Endothelial cell of umbilical vein (primary cell): ENCODE data around the gene IL4R. TPM values are rescaled to one million over a fixed set of nuclear protein-coding genes. Genes with fewer than 3 reads are reported as not detected.

Source experiments
- BruUV-seq: library from RNA; stranded (reverse); fragments of 400-500 nt; replicated peaks from 2 replicates; lab custom pipeline; 2021; lab: Mats Ljungman, UMichigan
- CTCF ChIA-PET: fragments of 300-600, 350-600 bp; sonication (Branson Sonifier 250); formaldehyde crosslinking; loops from one replicate; lab custom pipeline; 2021; ENCODE audit warnings: antibody characterized with exemption, inconsistent platforms; lab: Charles Lee
- POLR2A ChIA-PET: fragments of 300-600, 350-600 bp; sonication (Branson Sonifier 250); formaldehyde crosslinking; loops from one replicate; lab custom pipeline; 2021; ENCODE audit warnings: antibody characterized with exemption, inconsistent platforms; lab: Charles Lee
- DNase-seq: peaks from one replicate; pipeline ENCODE4 v3.0.0-alpha.2; 2011; ENCODE audit warnings: low read depth, low spot score
- FAIRE-seq: peaks from 2 replicates; lab custom pipeline; 2011; peaks lifted over from hg19 to GRCh38; lab: Jason Lieb, UNC
- H2AFZ ChIP-seq: 2 replicates; pipeline ENCODE4 v1.6.0; 2012; ENCODE audit warnings: low read depth, low read length, control low read depth, inconsistent platforms
- H3K27ac ChIP-seq: 2 replicates; pipeline ENCODE4 v1.5.1; 2011; ENCODE audit warnings: low read depth, mild to moderate bottlenecking, control low read depth, low read length, moderate library complexity; ENCODE audit not compliant: insufficient read depth
- H3K27me3 ChIP-seq, 2 experiments: 2 replicates each; pipeline versions ENCODE4 v1.6.0 to v1.6.1; 2011; ENCODE audit warnings: low read length in 2 of 2, mixed read lengths in 1 of 2; ENCODE audit not compliant: control insufficient read depth in 2 of 2, insufficient read depth in 2 of 2
- H3K36me3 ChIP-seq, 2 experiments: 2 replicates in 1 of 2; 3 replicates in 1 of 2; pipeline ENCODE4 v1.5.1; 2011; ENCODE audit warnings: low read length in 2 of 2, mild to moderate bottlenecking in 1 of 2, moderate library complexity in 1 of 2; ENCODE audit not compliant: control insufficient read depth in 2 of 2, insufficient read depth in 2 of 2; ENCODE audit errors: extremely low read depth in 1 of 2
- H3K4me1 ChIP-seq: 3 replicates; pipeline ENCODE4 v1.5.1; 2011; ENCODE audit warnings: mild to moderate bottlenecking, low read length; ENCODE audit not compliant: control insufficient read depth, insufficient read depth; ENCODE audit errors: extremely low read depth
- H3K4me2 ChIP-seq: 2 replicates; pipeline ENCODE4 v1.6.1; 2011; ENCODE audit warnings: low read length, control low read depth, mixed read lengths; ENCODE audit not compliant: insufficient read depth
- H3K4me3 ChIP-seq, 3 experiments: fragments of 200-600 bp in 1 of 3; sonication (generic), shearing (Covaris generic) in 1 of 3; replicated peaks in 1 of 3; 2 replicates each; pipeline ENCODE4 v1.5.1; 2011 to 2016; ENCODE audit warnings: control low read depth in 3 of 3, low read length in 3 of 3, mild to moderate bottlenecking in 2 of 3, inconsistent platforms in 1 of 3, low read depth in 1 of 3, moderate library complexity in 1 of 3; ENCODE audit not compliant: insufficient read depth in 1 of 3
- H3K79me2 ChIP-seq: 2 replicates; pipeline ENCODE4 v1.6.0; 2012; ENCODE audit warnings: low read length, inconsistent platforms; ENCODE audit not compliant: control insufficient read depth, insufficient read depth
- H3K9ac ChIP-seq: replicated peaks from 2 replicates; pipeline ENCODE3; 2011; ENCODE audit warnings: low read length, control low read depth; ENCODE audit not compliant: insufficient read depth; ENCODE audit errors: extremely low read depth
- H3K9me1 ChIP-seq: replicated peaks from 3 replicates; pipeline ENCODE4 v1.6.0; 2011; ENCODE audit warnings: mild to moderate bottlenecking, low read length; ENCODE audit not compliant: control insufficient read depth, insufficient read depth; ENCODE audit errors: extremely low read depth
- H3K9me3 ChIP-seq: replicated peaks from 2 replicates; pipeline ENCODE4 v1.5.1; 2012; ENCODE audit warnings: low read length, inconsistent platforms; ENCODE audit not compliant: control insufficient read depth, insufficient read depth
- H4K20me1 ChIP-seq: replicated peaks from 2 replicates; pipeline ENCODE3; 2011; ENCODE audit warnings: mild to moderate bottlenecking, low read length; ENCODE audit not compliant: control insufficient read depth, insufficient read depth; ENCODE audit errors: extremely low read depth
- EZH2 ChIP-seq: IDR thresholded peaks from 2 replicates; pipeline ENCODE4 v1.6.1; 2012; ENCODE audit warnings: borderline replicate concordance, low read depth, mild to moderate bottlenecking, moderate library complexity, low read length, inconsistent platforms; ENCODE audit not compliant: severe bottlenecking
- FOS ChIP-seq: IDR thresholded peaks from 2 replicates; pipeline ENCODE4 v1.6.1; 2011; ENCODE audit warnings: mild to moderate bottlenecking, low read length, moderate library complexity, borderline replicate concordance; ENCODE audit not compliant: insufficient read depth
- GATA2 ChIP-seq: IDR thresholded peaks from 2 replicates; pipeline ENCODE4 v1.7.0; 2011; ENCODE audit warnings: low read depth, mild to moderate bottlenecking, moderate library complexity, mixed read lengths, low read length; ENCODE audit not compliant: insufficient read length, insufficient read depth
- JUN ChIP-seq: IDR thresholded peaks from 2 replicates; pipeline ENCODE4 v1.6.1; 2011; ENCODE audit warnings: borderline replicate concordance, low read depth; ENCODE audit not compliant: insufficient read length, insufficient read depth
- MYC ChIP-seq: IDR thresholded peaks from one replicate; pipeline ENCODE4 v1.6.1; 2011; ENCODE audit warnings: mild to moderate bottlenecking, low read depth, low read length
- POLR2A ChIP-seq: IDR thresholded peaks from 2 replicates; pipeline ENCODE4 v1.6.1; 2012; ENCODE audit warnings: low read depth, mild to moderate bottlenecking, control low read depth, low read length
- POLR2AphosphoS5 ChIP-seq: IDR thresholded peaks from 2 replicates; pipeline ENCODE4 v1.6.1; 2012; ENCODE audit warnings: low read depth, mild to moderate bottlenecking, control low read depth, low read length, moderate library complexity; ENCODE audit not compliant: insufficient read depth
- dilution Hi-C: fragments of 300-500 bp; cut with MboI; formaldehyde crosslinking; loops from one replicate; pipeline ENCODE4 v1.15.0; 2019; ENCODE audit warnings: low sequenced_read_pairs; ENCODE audit not compliant: extremely low pct_ligation_motif_present
- intact Hi-C: fragments of 100-400 bp; cut with micrococcal nuclease; formaldehyde crosslinking; loops from one replicate; pipeline ENCODE4 v1.10.0; 2022
- polyA plus RNA-seq, 4 experiments: library from polyadenylated mRNA; depleted of rRNA in 3 of 4; stranded (reverse) in 3 of 4; unstranded in 1 of 4; fragments of >200 nt; gene quantifications; 2 replicates each; pipeline versions ENCODE4 v1.2.1 to v1.2.3, GENCODE V29; 2011 to 2012; ENCODE audit warnings: missing spikeins in 1 of 4
- total RNA-seq: library from RNA; stranded (reverse); gene quantifications from 2 replicates; pipeline ENCODE4 v1.2.3, GENCODE V29; 2021
- TF ChIP-seq, protein P1 (sequence below): IDR thresholded peaks from 2 replicates; pipeline ENCODE4 v1.6.1; 2011; ENCODE audit not compliant: insufficient read depth, insufficient read length
- TF ChIP-seq, protein P2 (sequence below), 2 donors: IDR thresholded peaks; 1 replicate in 1 of 2; 2 replicates in 1 of 2; pipeline ENCODE4 v1.5.1; 2011; ENCODE audit warnings: low read length in 2 of 2, mild to moderate bottlenecking in 2 of 2, moderate library complexity in 2 of 2, control low read depth in 1 of 2, inconsistent platforms in 1 of 2, low read depth in 1 of 2; ENCODE audit not compliant: insufficient read depth in 1 of 2; ENCODE audit errors: extremely low read depth in 1 of 2

IL4R gene
- total and polyA plus RNA-seq, 2 donors (not counting 3 experiments of a cell fraction or from before 2014, with no cell fraction given) = 138 to 139 TPM

DNA sequence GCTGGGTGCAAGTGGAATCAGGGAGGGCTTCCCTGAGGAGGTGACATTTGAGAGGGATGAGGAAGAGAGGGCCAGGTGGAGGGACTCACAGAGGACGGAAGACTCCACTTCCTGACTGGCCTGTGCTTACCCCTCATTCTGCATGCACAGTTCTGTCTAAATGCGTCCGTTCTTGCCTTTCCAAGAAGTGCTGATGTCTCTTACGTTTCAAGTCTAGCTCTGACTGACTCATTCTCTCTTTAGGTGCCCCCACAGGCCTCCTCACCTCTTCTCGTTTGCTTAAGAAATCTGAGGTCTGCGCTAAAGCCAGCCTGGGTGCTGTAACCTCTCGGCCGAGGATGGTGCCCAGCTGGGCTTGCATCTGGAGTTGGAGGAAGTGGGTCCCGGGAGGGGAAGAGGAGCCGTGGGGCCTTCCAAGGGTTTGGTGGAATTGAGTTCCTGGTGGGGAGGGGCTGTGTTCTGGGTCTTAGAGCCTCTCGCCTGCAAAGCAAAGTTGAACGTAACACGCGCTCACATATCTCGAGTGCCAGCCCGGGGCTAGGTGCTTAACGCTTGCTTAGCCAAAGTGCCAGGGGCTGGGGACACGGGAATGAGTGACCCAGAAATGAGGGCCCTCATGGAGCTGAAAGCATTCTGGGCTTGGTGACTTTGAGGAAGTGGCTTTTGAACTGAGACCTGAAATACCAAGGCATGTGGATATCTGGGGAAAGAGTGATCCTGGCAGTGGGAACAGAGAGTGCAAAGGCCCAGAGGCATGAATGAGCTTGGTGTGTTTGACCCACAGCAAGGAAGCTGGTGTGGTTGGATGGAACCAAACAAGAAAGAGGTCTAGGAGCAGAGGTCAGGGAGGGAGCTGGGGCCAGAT, 4.8 kb downstream of the IL4R start:
- Histone ChIP-seq H3K36me3 (peaks cover 5 to 6% of the 10 kb centered on the region in 2 experiments), H3K9ac (no peak overlapping the region), H3K27me3 (no peaks in the 10 kb centered on the region), H4K20me1 (no peaks in the 10 kb centered on the region), H3K9me1 (no peaks in the 10 kb centered on the region), H3K4me3 (no peak overlapping the region), H3K27ac (no peak overlapping the region), H3K9me3 (no peaks in the 10 kb centered on the region), H3K4me2 (no peak overlapping the region), H3K4me1 (peaks cover 37% of the 10 kb centered on the region), H3K79me2 (peaks cover 85% of the 10 kb centered on the region), H2AFZ (no peak overlapping the region)
- FAIRE-seq (no peak), DNase-seq (no peak)
- BruUV-seq = no TSS peak
- no peak for TF ChIP-seq POLR2AphosphoS5
- TF ChIP-seq, protein P1, sequence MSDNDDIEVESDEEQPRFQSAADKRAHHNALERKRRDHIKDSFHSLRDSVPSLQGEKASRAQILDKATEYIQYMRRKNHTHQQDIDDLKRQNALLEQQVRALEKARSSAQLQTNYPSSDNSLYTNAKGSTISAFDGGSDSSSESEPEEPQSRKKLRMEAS = no peak
- TF ChIP-seq, protein P2, sequence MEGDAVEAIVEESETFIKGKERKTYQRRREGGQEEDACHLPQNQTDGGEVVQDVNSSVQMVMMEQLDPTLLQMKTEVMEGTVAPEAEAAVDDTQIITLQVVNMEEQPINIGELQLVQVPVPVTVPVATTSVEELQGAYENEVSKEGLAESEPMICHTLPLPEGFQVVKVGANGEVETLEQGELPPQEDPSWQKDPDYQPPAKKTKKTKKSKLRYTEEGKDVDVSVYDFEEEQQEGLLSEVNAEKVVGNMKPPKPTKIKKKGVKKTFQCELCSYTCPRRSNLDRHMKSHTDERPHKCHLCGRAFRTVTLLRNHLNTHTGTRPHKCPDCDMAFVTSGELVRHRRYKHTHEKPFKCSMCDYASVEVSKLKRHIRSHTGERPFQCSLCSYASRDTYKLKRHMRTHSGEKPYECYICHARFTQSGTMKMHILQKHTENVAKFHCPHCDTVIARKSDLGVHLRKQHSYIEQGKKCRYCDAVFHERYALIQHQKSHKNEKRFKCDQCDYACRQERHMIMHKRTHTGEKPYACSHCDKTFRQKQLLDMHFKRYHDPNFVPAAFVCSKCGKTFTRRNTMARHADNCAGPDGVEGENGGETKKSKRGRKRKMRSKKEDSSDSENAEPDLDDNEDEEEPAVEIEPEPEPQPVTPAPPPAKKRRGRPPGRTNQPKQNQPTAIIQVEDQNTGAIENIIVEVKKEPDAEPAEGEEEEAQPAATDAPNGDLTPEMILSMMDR (IDR thresholded peaks at IDR 0.05; ENCODE audit: extremely low read depth in 1 of 2, insufficient read depth in 1 of 2, low read depth in 1 of 2, low read length in 2 of 2) = no peak
- TF ChIP-seq MYC = no peak
- no peak for TF ChIP-seq GATA2
- no peak for TF ChIP-seq EZH2
- TF ChIP-seq FOS = no peak
- TF ChIP-seq JUN = no peak
- TF ChIP-seq POLR2A = no peak
- CTCF ChIA-PET = interaction anchor here (0.9 to 3.9 kb wide), 5 partner anchors 8 to 84 kb away, joined by 3 to 42 read pairs (median 6); no protein-coding TSS in a partner anchor
- POLR2A ChIA-PET = no interaction called here
- intact Hi-C loops = no loop called here
- dilution Hi-C loops = no loop called here
